GM20431 (cell line): ENCODE results near the gene CEP85L.

Experiments used
- in situ Hi-C: fragments of 300-500 bp; cut with MseI, MboI; formaldehyde crosslinking; loops from one replicate; pipeline ENCODE4 v1.15.0; 2020; ENCODE audit warnings: low sequenced_read_pairs; ENCODE audit not compliant: unreplicated experiment

The CEP85L gene

GRCh38 chr6:118586746-118587485 is 64.5 kb downstream of the CEP85L start:
- in situ Hi-C loops = no loop called here

- in situ Hi-C loops = no loop called here
Measured at GRCh38 chr6:118584911-118585310, 66.5 kb downstream of the CEP85L start.

- in situ Hi-C loops = no loop called here
Measured at GRCh38 chr6:118581489-118581959, 69.9 kb downstream of the CEP85L start.

GRCh38 chr6:118580585-118581419 is 70.6 kb downstream of the CEP85L start:
- in situ Hi-C loops = no loop called here

- in situ Hi-C loops = no loop called here
Measured at GRCh38 chr6:118579786-118580185, 71.6 kb downstream of the CEP85L start.

- in situ Hi-C loops = no loop called here
Measured at GRCh38 chr6:118578617-118579016, 72.8 kb downstream of the CEP85L start.

GRCh38 chr6:118577972-118578371 is 73.4 kb downstream of the CEP85L start:
- in situ Hi-C loops = no loop called here

GRCh38 chr6:118574051-118574865 is 77.1 kb downstream of the CEP85L start:
- in situ Hi-C loops = loop anchor here (25.0 kb wide), 1 partner anchor 188 kb away; no protein-coding TSS in a partner anchor

- in situ Hi-C loops = loop anchor here (25.0 kb wide), 1 partner anchor 191 kb away; no protein-coding TSS in a partner anchor
Measured at GRCh38 chr6:118571121-118571520, 80.3 kb downstream of the CEP85L start.

- in situ Hi-C loops = loop anchor here (25.0 kb wide), 1 partner anchor 193 kb away; no protein-coding TSS in a partner anchor
Measured at GRCh38 chr6:118569498-118569897, 81.9 kb downstream of the CEP85L start.

GRCh38 chr6:118567974-118568373 is 83.4 kb downstream of the CEP85L start:
- in situ Hi-C loops = loop anchor here (25.0 kb wide), 1 partner anchor 194 kb away; no protein-coding TSS in a partner anchor

GRCh38 chr6:118565311-118565960 is 86.0 kb downstream of the CEP85L start:
- in situ Hi-C loops = loop anchor here (25.0 kb wide), 1 partner anchor 197 kb away; no protein-coding TSS in a partner anchor

GRCh38 chr6:118562959-118563358 is 88.4 kb downstream of the CEP85L start:
- in situ Hi-C loops = loop anchor here (25.0 kb wide), 1 partner anchor 199 kb away; no protein-coding TSS in a partner anchor

GRCh38 chr6:118562248-118562647 is 89.1 kb downstream of the CEP85L start:
- in situ Hi-C loops = loop anchor here (25.0 kb wide), 1 partner anchor 200 kb away; no protein-coding TSS in a partner anchor

- in situ Hi-C loops = loop anchor here (25.0 kb wide), 1 partner anchor 203 kb away; no protein-coding TSS in a partner anchor
Measured at GRCh38 chr6:118559659-118560058, 91.7 kb downstream of the CEP85L start.

- in situ Hi-C loops = loop anchor here (25.0 kb wide), 1 partner anchor 204 kb away; no protein-coding TSS in a partner anchor
Measured at GRCh38 chr6:118558464-118559217, 92.8 kb downstream of the CEP85L start.

- in situ Hi-C loops = loop anchor here (25.0 kb wide), 1 partner anchor 208 kb away; no protein-coding TSS in a partner anchor
Measured at GRCh38 chr6:118554698-118555097, 96.7 kb downstream of the CEP85L start.

GRCh38 chr6:118553132-118553531 is 98.3 kb downstream of the CEP85L start:
- in situ Hi-C loops = loop anchor here (25.0 kb wide), 1 partner anchor 209 kb away; no protein-coding TSS in a partner anchor
